ENCODE measurements around the gene CFAP77. TPM values are rescaled to one million over a fixed set of nuclear protein-coding genes. Genes with fewer than 3 reads are reported as not detected.

The CFAP77 gene
- polyA plus RNA-seq, 3 donors: not detected

DNA sequence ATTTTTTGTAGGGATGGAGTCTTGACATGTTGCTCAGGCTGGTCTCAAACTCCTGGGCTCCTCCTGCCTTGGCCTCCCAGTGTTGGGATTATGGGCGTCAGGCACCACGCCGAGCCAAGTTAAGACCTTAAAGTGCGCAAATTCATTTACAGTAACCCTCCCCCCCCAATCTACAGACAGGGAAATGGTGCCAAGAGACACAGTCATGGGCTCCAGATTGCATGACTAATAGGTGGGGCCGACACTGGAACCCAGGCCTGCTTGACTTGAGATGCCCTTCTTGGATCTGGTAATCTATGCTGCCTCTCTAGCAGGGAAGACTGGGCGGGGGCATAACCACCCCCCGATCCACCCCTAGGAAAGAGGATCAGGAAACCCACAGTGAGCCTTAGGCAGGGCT is 22.9 kb upstream of the CFAP77 start:
- Histone ChIP-seq H3K9ac (ENCODE audit: insufficient read depth, low read length, poor library complexity, severe bottlenecking) (no peak overlapping the region), H3K4me1 (ENCODE audit: control insufficient read depth in 1 of 2, insufficient read depth in 2 of 2, low read length in 2 of 2) (peaks cover 16 to 17% of the 10 kb centered on the region in 2 donors), H3K79me2 (ENCODE audit: insufficient read depth, low read length) (peaks cover 4% of the 10 kb centered on the region), H3K4me2 (replicated peaks; ENCODE audit: extremely low read depth, low read length, poor library complexity, severe bottlenecking) (no peak overlapping the region), H2AFZ (ENCODE audit: insufficient read depth, low read depth, low read length, poor library complexity, severe bottlenecking) (no peak overlapping the region), H3K27ac (ENCODE audit: low read depth in 1 of 2, low read length in 2 of 2) (no peak overlapping the region), H3K4me3 (replicated peaks in 1 of 3; ENCODE audit: low read depth in 2 of 3, low read length in 3 of 3) (no peak overlapping the region), H3K9me3 (replicated peaks in 1 of 2; ENCODE audit: control insufficient read depth in 1 of 2, insufficient read depth in 1 of 2, low read length in 2 of 2) (no peaks in the 10 kb centered on the region), H3K36me3 (replicated peaks in 1 of 2; ENCODE audit: control insufficient read depth in 1 of 2, insufficient read depth in 2 of 2, low read length in 2 of 2) (peaks cover 73 to 80% of the 10 kb centered on the region in 2 donors), H3K27me3 (ENCODE audit: control insufficient read depth in 2 of 2, insufficient read depth in 2 of 2, low read length in 2 of 2) (no peaks in the 10 kb centered on the region), H4K20me1 (ENCODE audit: insufficient read depth, low read length) (no peaks in the 10 kb centered on the region)
- H3K27me3 Mint-ChIP-seq (ENCODE audit: low read depth in 3 of 3): peaks cover 0 to 3% (median 0%) of the 10 kb centered on the region in 3 donors
- WGBS (ENCODE audit: insufficient coverage): 100% methylated on average over 7 of the region's 7 CpGs
- H3K36me3 Mint-ChIP-seq: peaks cover 72 to 80% of the 10 kb centered on the region in 2 donors
- intact Hi-C loops (cut with micrococcal nuclease): loop anchor here in 1 of 2 donors (5.0 kb wide), 1 partner anchor 35 kb away; the partner anchor contains the start of gene SETX
- H3K4me3 Mint-ChIP-seq: no peak overlapping the region
- peaks cover 18% of the 10 kb centered on the region for H3K4me1 Mint-ChIP-seq
- H3K9me3 Mint-ChIP-seq: no peaks in the 10 kb centered on the region
- peak overlapping the region in 2 of 7 donors; percentile 37 to 54 for H3K27ac Mint-ChIP-seq
- TF ChIP-seq, protein P1, sequence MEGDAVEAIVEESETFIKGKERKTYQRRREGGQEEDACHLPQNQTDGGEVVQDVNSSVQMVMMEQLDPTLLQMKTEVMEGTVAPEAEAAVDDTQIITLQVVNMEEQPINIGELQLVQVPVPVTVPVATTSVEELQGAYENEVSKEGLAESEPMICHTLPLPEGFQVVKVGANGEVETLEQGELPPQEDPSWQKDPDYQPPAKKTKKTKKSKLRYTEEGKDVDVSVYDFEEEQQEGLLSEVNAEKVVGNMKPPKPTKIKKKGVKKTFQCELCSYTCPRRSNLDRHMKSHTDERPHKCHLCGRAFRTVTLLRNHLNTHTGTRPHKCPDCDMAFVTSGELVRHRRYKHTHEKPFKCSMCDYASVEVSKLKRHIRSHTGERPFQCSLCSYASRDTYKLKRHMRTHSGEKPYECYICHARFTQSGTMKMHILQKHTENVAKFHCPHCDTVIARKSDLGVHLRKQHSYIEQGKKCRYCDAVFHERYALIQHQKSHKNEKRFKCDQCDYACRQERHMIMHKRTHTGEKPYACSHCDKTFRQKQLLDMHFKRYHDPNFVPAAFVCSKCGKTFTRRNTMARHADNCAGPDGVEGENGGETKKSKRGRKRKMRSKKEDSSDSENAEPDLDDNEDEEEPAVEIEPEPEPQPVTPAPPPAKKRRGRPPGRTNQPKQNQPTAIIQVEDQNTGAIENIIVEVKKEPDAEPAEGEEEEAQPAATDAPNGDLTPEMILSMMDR (IDR thresholded peaks at IDR 0.05): no peak
- no peak for DNase-seq

DNA sequence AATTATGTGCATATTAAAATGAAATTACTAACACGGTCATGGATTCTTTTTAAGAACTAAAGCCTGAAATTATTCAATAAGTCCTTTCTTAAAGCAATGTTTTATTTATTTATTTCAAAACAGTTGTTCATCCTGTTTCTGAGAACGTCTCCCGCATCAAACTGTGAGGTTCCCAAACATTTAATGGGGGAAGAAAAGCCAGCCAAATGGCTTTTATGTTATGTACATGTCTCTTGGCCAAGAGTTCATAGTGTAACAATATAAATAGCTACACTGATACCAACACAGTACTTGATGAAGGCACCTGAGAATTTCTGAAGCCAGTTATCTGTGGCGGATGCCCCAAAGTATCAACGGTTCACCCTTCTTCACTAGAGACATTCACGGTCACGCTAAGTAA is 19.0 kb upstream of the CFAP77 start:
- Mint-ChIP-seq H3K9me3 (no peaks in the 10 kb centered on the region), H3K27me3 (ENCODE audit: low read depth in 3 of 3) (peaks cover 0 to 3% (median 0%) of the 10 kb centered on the region in 3 donors), H3K27ac (no peak overlapping the region), H3K4me3 (no peak overlapping the region), H3K4me1 (no peaks in the 10 kb centered on the region), H3K36me3 (peaks cover 79 to 92% of the 10 kb centered on the region in 2 donors)
- intact Hi-C loops (cut with micrococcal nuclease): no loop called here
- no peak overlapping the region for H3K27ac ChIP-seq (ENCODE audit: low read depth in 1 of 2, low read length in 2 of 2)
- H3K4me2 ChIP-seq (replicated peaks; ENCODE audit: extremely low read depth, low read length, poor library complexity, severe bottlenecking): no peak overlapping the region
- no peaks in the 10 kb centered on the region for H3K9me3 ChIP-seq (replicated peaks in 1 of 2; ENCODE audit: control insufficient read depth in 1 of 2, insufficient read depth in 1 of 2, low read length in 2 of 2)
- TF ChIP-seq, protein P1 (IDR thresholded peaks at IDR 0.05): no peak
- H3K4me1 ChIP-seq (ENCODE audit: control insufficient read depth in 1 of 2, insufficient read depth in 2 of 2, low read length in 2 of 2): no peaks in the 10 kb centered on the region
- H3K27me3 ChIP-seq (ENCODE audit: control insufficient read depth in 2 of 2, insufficient read depth in 2 of 2, low read length in 2 of 2): no peaks in the 10 kb centered on the region
- 100% methylated on average over 2 of the region's 7 CpGs for WGBS (ENCODE audit: insufficient coverage)
- H4K20me1 ChIP-seq (ENCODE audit: insufficient read depth, low read length): no peaks in the 10 kb centered on the region
- H3K9ac ChIP-seq (ENCODE audit: insufficient read depth, low read length, poor library complexity, severe bottlenecking): no peak overlapping the region
- H2AFZ ChIP-seq (ENCODE audit: insufficient read depth, low read depth, low read length, poor library complexity, severe bottlenecking): no peak overlapping the region
- peaks cover 90 to 98% of the 10 kb centered on the region in 2 donors for H3K36me3 ChIP-seq (replicated peaks in 1 of 2; ENCODE audit: control insufficient read depth in 1 of 2, insufficient read depth in 2 of 2, low read length in 2 of 2)
- H3K79me2 ChIP-seq (ENCODE audit: insufficient read depth, low read length): no peaks in the 10 kb centered on the region
- no peak overlapping the region for H3K4me3 ChIP-seq (replicated peaks in 1 of 3; ENCODE audit: low read depth in 2 of 3, low read length in 3 of 3)
- no peak for DNase-seq
